Panc1 (cell line): ENCODE results near the gene POU4F1. TPM values are rescaled to one million over a fixed set of nuclear protein-coding genes. Genes with fewer than 3 reads are reported as not detected.

ENCODE experiments used
- ATAC-seq: fragments of 200-7000 bp; cut with Tn5 transposase; 2 replicates; pipeline ENCODE4 v1.9.1; 2020; ENCODE audit warnings: mild to moderate bottlenecking, moderate library complexity
- BruUV-seq: library from RNA; stranded (reverse); fragments of 400-500 nt; replicated peaks from 2 replicates; lab custom pipeline; 2021; lab: Mats Ljungman, UMichigan
- CTCF ChIA-PET: fragments of 300-600 bp; sonication (Branson Sonifier 250); formaldehyde crosslinking; loops from one replicate; lab custom pipeline; 2022; ENCODE audit warnings: antibody characterized with exemption; lab: Charles Lee
- POLR2A ChIA-PET: fragments of 300-600 bp; sonication (Branson Sonifier 250); formaldehyde crosslinking; loops from one replicate; lab custom pipeline; 2022; ENCODE audit warnings: antibody characterized with exemption; lab: Charles Lee
- DNase-seq: peaks from one replicate; pipeline ENCODE4 v3.0.0-alpha.2; 2010; ENCODE audit warnings: low read depth, low spot score
- H3K27ac ChIP-seq: 2 replicates; pipeline ENCODE4 v1.5.1; 2011; ENCODE audit warnings: mild to moderate bottlenecking, low read length, inconsistent platforms
- H3K27me3 ChIP-seq: fragments of 200-500 bp; sonication (Bioruptor generic); 2 replicates; pipeline ENCODE4 v1.6.0; 2014; ENCODE audit warnings: low read length, inconsistent platforms; ENCODE audit not compliant: control insufficient read depth, insufficient read depth
- H3K36me3 ChIP-seq: fragments of 200-500 bp; sonication (Bioruptor generic); 2 replicates; pipeline ENCODE4 v1.5.1; 2014; ENCODE audit warnings: inconsistent platforms, mild to moderate bottlenecking, low read length, moderate library complexity; ENCODE audit not compliant: control insufficient read depth, insufficient read depth
- H3K4me1 ChIP-seq: 2 replicates; pipeline ENCODE4 v1.5.1; 2011; ENCODE audit warnings: inconsistent platforms, mild to moderate bottlenecking, low read length, moderate library complexity; ENCODE audit not compliant: control insufficient read depth, insufficient read depth
- H3K4me3 ChIP-seq, 2 experiments: 2 replicates each; pipeline ENCODE4 v1.5.1; 2011 to 2012; ENCODE audit warnings: low read depth in 2 of 2, low read length in 2 of 2, mild to moderate bottlenecking in 2 of 2, inconsistent platforms in 1 of 2, moderate library complexity in 1 of 2
- H3K9me3 ChIP-seq: fragments of 200-500 bp; sonication (Bioruptor generic); 2 replicates; pipeline ENCODE4 v1.5.1; 2014; ENCODE audit warnings: low read depth, mild to moderate bottlenecking, inconsistent platforms, low read length, moderate library complexity; ENCODE audit not compliant: control insufficient read depth, insufficient read depth
- POLR2AphosphoS5 ChIP-seq: IDR thresholded peaks from 2 replicates; pipeline ENCODE4 v1.6.1; 2012; ENCODE audit warnings: mild to moderate bottlenecking, low read depth, low read length, moderate library complexity
- SIN3A ChIP-seq: IDR thresholded peaks from 2 replicates; pipeline ENCODE4 v1.6.1; 2012; ENCODE audit warnings: low read depth, mild to moderate bottlenecking, low read length, moderate library complexity, borderline replicate concordance; ENCODE audit not compliant: insufficient read depth
- TCF7L2 ChIP-seq: IDR thresholded peaks from 2 replicates; pipeline ENCODE4 v1.6.1; 2011; ENCODE audit warnings: mild to moderate bottlenecking, low read depth, low read length, inconsistent platforms
- in situ Hi-C: cut with HindIII; loops from 2 replicates; pipeline ENCODE4 v1.10.0; 2016; ENCODE audit warnings: low sequenced_read_pairs, low pct_unique_long_range_greater_than_20kb
- intact Hi-C: fragments of 100-400 bp; cut with micrococcal nuclease; formaldehyde crosslinking; loops from one replicate; pipeline ENCODE4 v1.10.0; 2022; ENCODE audit not compliant: unreplicated experiment
- total RNA-seq: library from RNA; stranded (reverse); gene quantifications from one replicate; pipeline ENCODE4 v1.2.1, GENCODE V29; 2021; ENCODE audit not compliant: unreplicated experiment
- TF ChIP-seq, protein P1 (sequence below): fragments of 450-650 bp; IDR thresholded peaks from 2 replicates; pipeline ENCODE4 v1.5.1; 2017; ENCODE audit warnings: mild to moderate bottlenecking
- TF ChIP-seq, protein P2 (sequence below), 2 experiments: IDR thresholded peaks; 2 replicates each; pipeline ENCODE4 v1.6.1; 2011 to 2012; ENCODE audit warnings: low read depth in 2 of 2, control low read depth in 1 of 2, low read length in 1 of 2, mild to moderate bottlenecking in 1 of 2, moderate library complexity in 1 of 2; ENCODE audit not compliant: insufficient read depth in 1 of 2

Gene POU4F1
- total RNA-seq, 1 experiment from 2014 or later, result not detected

GRCh38 chr13:78569029-78569428 lies 34.3 kb downstream of the POU4F1 start:
- Histone ChIP-seq H3K4me1 (no peaks in the 10 kb centered on the region), H3K27ac (no peak overlapping the region), H3K9me3 (no peaks in the 10 kb centered on the region), H3K4me3 (no peak overlapping the region), H3K27me3 (no peaks in the 10 kb centered on the region), H3K36me3 (no peaks in the 10 kb centered on the region)
- ATAC-seq (no peak), DNase-seq (no peak)
- in situ Hi-C loops (no loop called here), intact Hi-C loops (no loop called here)
- TF ChIP-seq SIN3A, result no peak
- ChIA-PET POLR2A (no interaction called here), CTCF (no interaction called here)
- no TSS peak for BruUV-seq

DNA sequence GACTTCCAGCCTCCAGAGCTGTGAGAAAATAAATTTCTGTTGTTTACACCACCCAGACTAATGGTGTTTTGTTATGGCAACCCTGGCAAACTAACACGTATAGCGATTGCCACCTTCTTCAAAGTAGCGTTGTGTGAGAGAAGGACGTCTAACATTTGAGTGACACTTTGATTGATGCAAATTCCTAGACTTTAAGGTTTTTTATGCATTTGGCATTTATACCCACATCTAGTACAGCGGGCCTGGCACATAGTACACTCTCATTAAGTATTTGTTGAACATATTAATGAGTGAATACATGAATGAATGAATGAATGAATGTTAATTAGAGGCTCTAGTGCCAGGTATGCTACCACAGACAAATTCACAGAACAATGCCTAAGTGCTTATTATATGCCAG lies 36.7 kb downstream of the POU4F1 start:
- intact Hi-C loops (no loop called here), in situ Hi-C loops (no loop called here)
- H3K27me3 ChIP-seq, result no peaks in the 10 kb centered on the region
- no peak overlapping the region for H3K4me3 ChIP-seq
- H3K4me1 ChIP-seq, result no peaks in the 10 kb centered on the region
- no TSS peak for BruUV-seq
- TF ChIP-seq POLR2AphosphoS5 (no peak), TCF7L2 (no peak), SIN3A (no peak)
- TF ChIP-seq, protein P1, sequence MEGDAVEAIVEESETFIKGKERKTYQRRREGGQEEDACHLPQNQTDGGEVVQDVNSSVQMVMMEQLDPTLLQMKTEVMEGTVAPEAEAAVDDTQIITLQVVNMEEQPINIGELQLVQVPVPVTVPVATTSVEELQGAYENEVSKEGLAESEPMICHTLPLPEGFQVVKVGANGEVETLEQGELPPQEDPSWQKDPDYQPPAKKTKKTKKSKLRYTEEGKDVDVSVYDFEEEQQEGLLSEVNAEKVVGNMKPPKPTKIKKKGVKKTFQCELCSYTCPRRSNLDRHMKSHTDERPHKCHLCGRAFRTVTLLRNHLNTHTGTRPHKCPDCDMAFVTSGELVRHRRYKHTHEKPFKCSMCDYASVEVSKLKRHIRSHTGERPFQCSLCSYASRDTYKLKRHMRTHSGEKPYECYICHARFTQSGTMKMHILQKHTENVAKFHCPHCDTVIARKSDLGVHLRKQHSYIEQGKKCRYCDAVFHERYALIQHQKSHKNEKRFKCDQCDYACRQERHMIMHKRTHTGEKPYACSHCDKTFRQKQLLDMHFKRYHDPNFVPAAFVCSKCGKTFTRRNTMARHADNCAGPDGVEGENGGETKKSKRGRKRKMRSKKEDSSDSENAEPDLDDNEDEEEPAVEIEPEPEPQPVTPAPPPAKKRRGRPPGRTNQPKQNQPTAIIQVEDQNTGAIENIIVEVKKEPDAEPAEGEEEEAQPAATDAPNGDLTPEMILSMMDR, result no peak
- TF ChIP-seq, protein P2, sequence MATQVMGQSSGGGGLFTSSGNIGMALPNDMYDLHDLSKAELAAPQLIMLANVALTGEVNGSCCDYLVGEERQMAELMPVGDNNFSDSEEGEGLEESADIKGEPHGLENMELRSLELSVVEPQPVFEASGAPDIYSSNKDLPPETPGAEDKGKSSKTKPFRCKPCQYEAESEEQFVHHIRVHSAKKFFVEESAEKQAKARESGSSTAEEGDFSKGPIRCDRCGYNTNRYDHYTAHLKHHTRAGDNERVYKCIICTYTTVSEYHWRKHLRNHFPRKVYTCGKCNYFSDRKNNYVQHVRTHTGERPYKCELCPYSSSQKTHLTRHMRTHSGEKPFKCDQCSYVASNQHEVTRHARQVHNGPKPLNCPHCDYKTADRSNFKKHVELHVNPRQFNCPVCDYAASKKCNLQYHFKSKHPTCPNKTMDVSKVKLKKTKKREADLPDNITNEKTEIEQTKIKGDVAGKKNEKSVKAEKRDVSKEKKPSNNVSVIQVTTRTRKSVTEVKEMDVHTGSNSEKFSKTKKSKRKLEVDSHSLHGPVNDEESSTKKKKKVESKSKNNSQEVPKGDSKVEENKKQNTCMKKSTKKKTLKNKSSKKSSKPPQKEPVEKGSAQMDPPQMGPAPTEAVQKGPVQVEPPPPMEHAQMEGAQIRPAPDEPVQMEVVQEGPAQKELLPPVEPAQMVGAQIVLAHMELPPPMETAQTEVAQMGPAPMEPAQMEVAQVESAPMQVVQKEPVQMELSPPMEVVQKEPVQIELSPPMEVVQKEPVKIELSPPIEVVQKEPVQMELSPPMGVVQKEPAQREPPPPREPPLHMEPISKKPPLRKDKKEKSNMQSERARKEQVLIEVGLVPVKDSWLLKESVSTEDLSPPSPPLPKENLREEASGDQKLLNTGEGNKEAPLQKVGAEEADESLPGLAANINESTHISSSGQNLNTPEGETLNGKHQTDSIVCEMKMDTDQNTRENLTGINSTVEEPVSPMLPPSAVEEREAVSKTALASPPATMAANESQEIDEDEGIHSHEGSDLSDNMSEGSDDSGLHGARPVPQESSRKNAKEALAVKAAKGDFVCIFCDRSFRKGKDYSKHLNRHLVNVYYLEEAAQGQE (IDR thresholded peaks at IDR 0.05; ENCODE audit: insufficient read depth in 1 of 2, low read depth in 2 of 2, low read length in 1 of 2), result no peak
- H3K9me3 ChIP-seq, result no peaks in the 10 kb centered on the region
- no peaks in the 10 kb centered on the region for H3K36me3 ChIP-seq
- DNase-seq (no peak), ATAC-seq (no peak)
- CTCF ChIA-PET, result no interaction called here
- no peak overlapping the region for H3K27ac ChIP-seq
- POLR2A ChIA-PET, result no interaction called here

DNA sequence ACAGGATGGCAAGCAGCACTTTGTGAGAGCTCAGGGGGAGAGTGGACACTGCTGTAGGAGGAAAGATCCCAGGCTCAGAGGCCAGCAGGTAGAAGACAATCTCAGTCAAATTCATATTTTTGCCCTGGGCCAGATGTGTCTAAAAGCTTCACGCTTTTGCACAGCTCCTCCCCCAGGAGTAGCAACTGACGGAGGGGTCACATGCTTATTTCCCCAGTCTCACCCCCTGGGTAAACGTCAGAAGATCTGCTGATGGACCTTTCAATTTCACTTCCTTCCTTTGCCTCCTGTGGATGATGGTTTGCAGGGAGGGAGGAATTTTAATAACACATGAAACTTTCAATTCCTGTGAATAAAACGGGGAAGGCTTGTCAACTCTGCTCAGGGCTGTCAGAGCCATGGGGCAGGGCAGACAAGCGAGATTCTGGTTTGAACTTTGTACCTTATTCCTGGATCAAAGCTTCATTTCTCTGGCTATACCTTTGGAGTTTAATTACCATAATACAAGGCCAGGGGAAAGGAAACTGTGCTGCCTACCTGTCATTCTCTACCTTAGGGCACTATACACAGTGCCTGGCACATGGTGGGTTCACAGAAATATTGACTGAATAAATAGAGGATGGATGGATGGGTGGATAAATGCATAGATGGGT lies 41.0 kb downstream of the POU4F1 start:
- Histone ChIP-seq H3K27me3 (no peaks in the 10 kb centered on the region; the same call in 1 of the 2 replicates), H3K9me3 (no peaks in the 10 kb centered on the region), H3K36me3 (no peaks in the 10 kb centered on the region), H3K4me1 (no peaks in the 10 kb centered on the region), H3K4me3 (no peak overlapping the region), H3K27ac (no peak overlapping the region)
- in situ Hi-C loops (no loop called here), intact Hi-C loops (no loop called here)
- ChIA-PET POLR2A (no interaction called here), CTCF (no interaction called here)
- BruUV-seq, result no TSS peak
- TF ChIP-seq, protein P2 (IDR thresholded peaks at IDR 0.05; ENCODE audit: insufficient read depth in 1 of 2, low read depth in 2 of 2, low read length in 1 of 2), result no peak
- TF ChIP-seq POLR2AphosphoS5 (no peak), SIN3A (no peak), TCF7L2 (no peak)
- TF ChIP-seq, protein P1, result no peak
- DNase-seq (no peak), ATAC-seq (no peak)
